ENCODE data around the gene GMPR. TPM values are rescaled to one million over a fixed set of nuclear protein-coding genes. Genes with fewer than 3 reads are reported as not detected.

The GMPR gene
- total and polyA plus RNA-seq, 2 donors (not counting 3 experiments of a cell fraction or from before 2014, with no cell fraction given), result 36.3 to 64.0 TPM

DNA sequence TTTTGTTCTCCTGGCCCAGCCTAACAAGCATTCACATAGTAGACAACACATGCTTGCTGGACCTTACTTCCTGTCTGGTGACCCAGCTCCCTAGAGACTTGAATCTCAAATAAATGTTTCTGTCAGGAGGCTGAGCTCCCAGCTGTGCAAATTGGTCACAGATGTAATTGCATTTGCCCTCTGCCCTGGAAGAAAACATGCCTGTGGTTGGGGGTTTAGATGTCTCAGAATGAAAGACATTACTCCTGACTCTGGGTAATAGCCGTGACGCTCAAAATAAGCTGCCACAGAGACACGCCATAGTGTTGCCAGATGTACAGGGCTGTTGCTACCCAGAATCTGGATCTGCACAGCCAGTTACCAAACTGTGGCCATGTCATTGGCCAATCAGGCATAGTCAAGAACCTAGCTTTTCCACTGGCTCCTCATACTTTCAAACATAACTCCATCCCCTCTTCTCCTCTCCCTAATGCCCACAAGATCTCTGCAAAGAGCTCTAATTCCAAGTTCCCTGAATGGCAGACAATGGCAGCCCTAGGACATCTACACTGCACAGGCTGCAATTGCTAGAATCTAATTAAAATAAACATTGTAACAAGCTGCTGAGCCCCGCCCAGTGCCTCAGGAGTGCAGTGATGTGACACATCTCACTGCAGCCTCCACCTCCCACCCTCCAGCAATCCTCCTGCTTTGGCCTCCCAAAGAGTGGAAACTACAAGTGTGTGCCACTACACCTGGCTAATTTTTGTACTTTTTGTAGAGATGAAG is 32.8 kb upstream of the GMPR start:
- H3K4me3 ChIP-seq (replicated peaks in 1 of 3; ENCODE audit: insufficient read depth in 1 of 3, low read depth in 1 of 3, low read length in 3 of 3), result no peak overlapping the region
- TF ChIP-seq POLR2A (IDR thresholded peaks at IDR 0.05; ENCODE audit: low read depth, low read length) (no peak), POLR2AphosphoS5 (IDR thresholded peaks at IDR 0.05; ENCODE audit: insufficient read depth, low read depth, low read length) (no peak), EZH2 (IDR thresholded peaks at IDR 0.05; ENCODE audit: borderline replicate concordance, low read depth, low read length, severe bottlenecking) (no peak), FOS (IDR thresholded peaks at IDR 0.05; ENCODE audit: borderline replicate concordance, insufficient read depth, low read length) (no peak), MYC (IDR thresholded peaks at IDR 0.05; ENCODE audit: low read depth, low read length) (no peak), GATA2 (IDR thresholded peaks at IDR 0.05; ENCODE audit: insufficient read depth, insufficient read length, low read depth, low read length) (no peak), JUN (IDR thresholded peaks at IDR 0.05; ENCODE audit: borderline replicate concordance, insufficient read depth, insufficient read length, low read depth) (no peak)
- TF ChIP-seq, protein P1, sequence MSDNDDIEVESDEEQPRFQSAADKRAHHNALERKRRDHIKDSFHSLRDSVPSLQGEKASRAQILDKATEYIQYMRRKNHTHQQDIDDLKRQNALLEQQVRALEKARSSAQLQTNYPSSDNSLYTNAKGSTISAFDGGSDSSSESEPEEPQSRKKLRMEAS (IDR thresholded peaks at IDR 0.05; ENCODE audit: insufficient read depth, insufficient read length), result no peak
- TF ChIP-seq, protein P2, sequence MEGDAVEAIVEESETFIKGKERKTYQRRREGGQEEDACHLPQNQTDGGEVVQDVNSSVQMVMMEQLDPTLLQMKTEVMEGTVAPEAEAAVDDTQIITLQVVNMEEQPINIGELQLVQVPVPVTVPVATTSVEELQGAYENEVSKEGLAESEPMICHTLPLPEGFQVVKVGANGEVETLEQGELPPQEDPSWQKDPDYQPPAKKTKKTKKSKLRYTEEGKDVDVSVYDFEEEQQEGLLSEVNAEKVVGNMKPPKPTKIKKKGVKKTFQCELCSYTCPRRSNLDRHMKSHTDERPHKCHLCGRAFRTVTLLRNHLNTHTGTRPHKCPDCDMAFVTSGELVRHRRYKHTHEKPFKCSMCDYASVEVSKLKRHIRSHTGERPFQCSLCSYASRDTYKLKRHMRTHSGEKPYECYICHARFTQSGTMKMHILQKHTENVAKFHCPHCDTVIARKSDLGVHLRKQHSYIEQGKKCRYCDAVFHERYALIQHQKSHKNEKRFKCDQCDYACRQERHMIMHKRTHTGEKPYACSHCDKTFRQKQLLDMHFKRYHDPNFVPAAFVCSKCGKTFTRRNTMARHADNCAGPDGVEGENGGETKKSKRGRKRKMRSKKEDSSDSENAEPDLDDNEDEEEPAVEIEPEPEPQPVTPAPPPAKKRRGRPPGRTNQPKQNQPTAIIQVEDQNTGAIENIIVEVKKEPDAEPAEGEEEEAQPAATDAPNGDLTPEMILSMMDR (IDR thresholded peaks at IDR 0.05; ENCODE audit: extremely low read depth in 1 of 2, insufficient read depth in 1 of 2, low read depth in 1 of 2, low read length in 2 of 2), result no peak
- H3K36me3 ChIP-seq (ENCODE audit: control insufficient read depth in 2 of 2, extremely low read depth in 1 of 2, insufficient read depth in 2 of 2, low read length in 2 of 2), result no peaks in the 10 kb centered on the region
- intact Hi-C loops (cut with micrococcal nuclease) (loop anchor here (1.0 to 10.0 kb wide), 10 partner anchors 10 to 651 kb away; partner anchors contain the start of gene GMPR), dilution Hi-C loops (cut with MboI; ENCODE audit: extremely low pct_ligation_motif_present, low sequenced_read_pairs) (no loop called here)
- H4K20me1 ChIP-seq (replicated peaks; ENCODE audit: control insufficient read depth, extremely low read depth, insufficient read depth, low read length), result no peaks in the 10 kb centered on the region
- DNase-seq (ENCODE audit: low read depth, low spot score), result peak; percentile 29
- no peak overlapping the region for H2AFZ ChIP-seq (ENCODE audit: low read depth, low read length)
- no peaks in the 10 kb centered on the region for H3K9me1 ChIP-seq (replicated peaks; ENCODE audit: control insufficient read depth, extremely low read depth, insufficient read depth, low read length)
- no peaks in the 10 kb centered on the region for H3K79me2 ChIP-seq (ENCODE audit: control insufficient read depth, insufficient read depth, low read length)
- BruUV-seq (replicated peaks), result no TSS peak
- POLR2A ChIA-PET, result interaction anchor here (0.6 to 1.0 kb wide), 3 partner anchors 34 to 487 kb away, joined by 3 read pairs; partner anchors contain the start of gene MYLIP
- H3K4me1 ChIP-seq (ENCODE audit: control insufficient read depth, extremely low read depth, insufficient read depth, low read length), result peaks cover 14% of the 10 kb centered on the region
- no peak overlapping the region for H3K27ac ChIP-seq (ENCODE audit: insufficient read depth, low read depth, low read length)
- FAIRE-seq, result no peak
- no peak overlapping the region for H3K4me2 ChIP-seq (ENCODE audit: insufficient read depth, low read length)
- no peaks in the 10 kb centered on the region for H3K9me3 ChIP-seq (replicated peaks; ENCODE audit: control insufficient read depth, insufficient read depth, low read length)
- CTCF ChIA-PET, result interaction anchor here (0.7 to 12.3 kb wide), 17 partner anchors 8 to 577 kb away, joined by 3 to 90 read pairs (median 4); partner anchors contain the start of gene GMPR
- no peak overlapping the region for H3K9ac ChIP-seq (replicated peaks; ENCODE audit: extremely low read depth, insufficient read depth, low read length)
- H3K27me3 ChIP-seq (ENCODE audit: control insufficient read depth in 2 of 2, insufficient read depth in 2 of 2, low read length in 2 of 2), result no peaks in the 10 kb centered on the region

Measured in endothelial cell of umbilical vein (primary cell).